ENCODE results near the gene USP6NL. TPM values are rescaled to one million over a fixed set of nuclear protein-coding genes. Genes with fewer than 3 reads are reported as not detected.

The USP6NL gene
- total RNA-seq, 1 experiment from 2014 or later = 21.4 TPM

- H3K9me3 Mint-ChIP-seq = peaks cover 9% of the 10 kb centered on the region
- CTCF ChIA-PET = interaction anchor here (1.2 kb wide), 1 partner anchor 77 kb away, joined by 4 read pairs; no protein-coding TSS in a partner anchor
- POLR2A ChIA-PET = no interaction called here
- H3K27ac Mint-ChIP-seq = peak overlapping the region; percentile 93
- DNase-seq (ENCODE audit: low spot score) (no peak), ATAC-seq (no peak)
- H3K4me3 Mint-ChIP-seq = peak overlapping the region; percentile 85
- no peaks in the 10 kb centered on the region; the same call in 1 of the 2 replicates for H3K27me3 Mint-ChIP-seq (ENCODE audit: low read depth)
- TF ChIP-seq ATF6 (CRISPR knock-in tag; IDR thresholded peaks at IDR 0.05) (no peak), ZNF423 (CRISPR knock-in tag; IDR thresholded peaks at IDR 0.05) (no peak), ZNF532 (CRISPR knock-in tag; IDR thresholded peaks at IDR 0.05; ENCODE audit: borderline replicate concordance) (no peak), RELA (CRISPR knock-in tag; IDR thresholded peaks at IDR 0.05; ENCODE audit: borderline replicate concordance) (no peak), JUN (CRISPR knock-in tag; IDR thresholded peaks at IDR 0.05) (no peak), TP53 (CRISPR knock-in tag; IDR thresholded peaks at IDR 0.05) (no peak), ZNF671 (CRISPR knock-in tag; IDR thresholded peaks at IDR 0.05) (no peak), MAX (CRISPR knock-in tag; IDR thresholded peaks at IDR 0.05) (no peak), NFE2L1 (CRISPR knock-in tag; IDR thresholded peaks at IDR 0.05) (no peak), ZNF396 (CRISPR knock-in tag; IDR thresholded peaks at IDR 0.05; ENCODE audit: borderline replicate concordance) (no peak), GTF2I (CRISPR knock-in tag; conservative IDR thresholded peaks at IDR 0.05) (no peak), FOXP4 (CRISPR knock-in tag; IDR thresholded peaks at IDR 0.05) (no peak), ETV6 (CRISPR knock-in tag; IDR thresholded peaks at IDR 0.05) (no peak), OVOL2 (CRISPR knock-in tag; IDR thresholded peaks at IDR 0.05; ENCODE audit: borderline replicate concordance) (no peak)
- H3K4me1 Mint-ChIP-seq = peaks cover 37% of the 10 kb centered on the region
- 0 out of 2 replicates have a peak, but pooled peaks cover 9% of the 10 kb centered on the region for H3K36me3 Mint-ChIP-seq
These were observed 1.2 kb downstream of the USP6NL start for GRCh38 chr10:11610166-11610825.

- DNase-seq (ENCODE audit: low spot score) = no peak
- Mint-ChIP-seq H3K9me3 (peaks cover 14% of the 10 kb centered on the region), H3K4me1 (peaks cover 37% of the 10 kb centered on the region), H3K27ac (peak overlapping the region; percentile 74), H3K36me3 (0 out of 2 replicates have a peak, but pooled peaks cover 12% of the 10 kb centered on the region), H3K4me3 (peak overlapping the region; percentile 53), H3K27me3 (ENCODE audit: low read depth) (no peaks in the 10 kb centered on the region; the same call in 1 of the 2 replicates)
- ChIA-PET POLR2A (no interaction called here), CTCF (interaction anchor here (0.6 to 1.2 kb wide), 2 partner anchors 21 to 76 kb away, joined by 4 read pairs; no protein-coding TSS in a partner anchor)
- ATAC-seq = no peak
- TF ChIP-seq FOXK1 (CRISPR knock-in tag; IDR thresholded peaks at IDR 0.05) (no peak), NFYB (CRISPR knock-in tag; conservative IDR thresholded peaks at IDR 0.05; ENCODE audit: low read depth) (no peak), NFATC4 (CRISPR knock-in tag; IDR thresholded peaks at IDR 0.05) (no peak), ATF3 (CRISPR knock-in tag; conservative IDR thresholded peaks at IDR 0.05) (no peak), TCF7 (CRISPR knock-in tag; IDR thresholded peaks at IDR 0.05; ENCODE audit: low read depth) (no peak), NFE2L1 (CRISPR knock-in tag; IDR thresholded peaks at IDR 0.05) (no peak), MLX (CRISPR knock-in tag; IDR thresholded peaks at IDR 0.05) (no peak), ERG (CRISPR knock-in tag; IDR thresholded peaks at IDR 0.05) (no peak), E2F4 (CRISPR knock-in tag; IDR thresholded peaks at IDR 0.05; ENCODE audit: borderline replicate concordance, low read depth) (no peak)
These were observed 1.9 kb downstream of the USP6NL start for GRCh38 chr10:11609492-11610093.
